Fibroblast of lung (primary cell): ENCODE results near the gene C9orf85.

Source experiments
- CTCF ChIP-seq, 2 donors: IDR thresholded peaks in 1 of 2; conservative IDR thresholded peaks in 1 of 2; 1 replicate in 1 of 2; 2 replicates in 1 of 2; pipeline ENCODE4 v1.5.1; 2011 to 2012; ENCODE audit warnings: low read length in 2 of 2, control low read depth in 1 of 2, inconsistent platforms in 1 of 2, low read depth in 1 of 2, mild to moderate bottlenecking in 1 of 2
- EZH2 ChIP-seq: IDR thresholded peaks from 2 replicates; pipeline ENCODE4 v1.5.1; 2012; ENCODE audit warnings: low read length, control low read depth, mild to moderate bottlenecking; ENCODE audit errors: missing control alignments

- no peak for TF ChIP-seq CTCF (conservative IDR thresholded peaks at IDR 0.05 in 1 of 2, IDR thresholded peaks at IDR 0.05 in 1 of 2; ENCODE audit: low read depth in 1 of 2, low read length in 2 of 2)
- no peak for TF ChIP-seq EZH2
Measured at GRCh38 chr9:71937898-71938297, 26.5 kb downstream of the C9orf85 start.
